Esophagus muscularis mucosa (tissue), 4 donors: ENCODE data around the gene PRR7. TPM values are rescaled to one million over a fixed set of nuclear protein-coding genes. Genes with fewer than 3 reads are reported as not detected.

Source experiments
- DNase-seq: peaks from one replicate; pipeline ENCODE4 v3.0.0-alpha.2; 2017; ENCODE audit errors: extremely low spot score
- H3K27ac ChIP-seq, 4 donors: fragments of 200-600 bp; sonication (generic); replicated peaks in 1 of 4; 1 replicate in 3 of 4; 2 replicates in 1 of 4; pipeline ENCODE4 v1.5.1; 2016 to 2019; ENCODE audit warnings: mild to moderate bottlenecking in 1 of 4
- H3K27me3 ChIP-seq, 4 donors: fragments of 200-600 bp; sonication (generic); one replicate each; pipeline versions ENCODE4 v1.5.1 to v1.6.0; 2016 to 2019
- H3K36me3 ChIP-seq, 4 donors: fragments of 200-600 bp; sonication (generic); one replicate each; pipeline ENCODE4 v1.5.1; 2016 to 2019
- H3K4me1 ChIP-seq, 4 donors: fragments of 200-600 bp; sonication (generic); one replicate each; pipeline ENCODE4 v1.5.1; 2016 to 2019
- H3K4me3 ChIP-seq, 4 donors: fragments of 200-600 bp; sonication (generic); 1 replicate in 2 of 4; 2 replicates in 2 of 4; pipeline ENCODE4 v1.5.1; 2016 to 2019; ENCODE audit warnings: mild to moderate bottlenecking in 4 of 4, moderate library complexity in 1 of 4
- H3K9me3 ChIP-seq, 4 donors: fragments of 200-600 bp; sonication (generic); 1 replicate in 3 of 4; 2 replicates in 1 of 4; pipeline ENCODE4 v1.5.1; 2016 to 2019
- CTCF ChIP-seq, 3 experiments: fragments of 200-600 bp in 2 of 3; fragments of 450-650 bp in 1 of 3; sonication (generic) in 2 of 3; IDR thresholded peaks; one replicate each; pipeline ENCODE4 v1.5.1; 2017 to 2019; ENCODE audit warnings: antibody characterized with exemption in 3 of 3, mild to moderate bottlenecking in 2 of 3, moderate library complexity in 1 of 3
- EP300 ChIP-seq: sonication (generic); formaldehyde crosslinking; IDR thresholded peaks from one replicate; pipeline ENCODE4 v1.6.1; 2017; ENCODE audit warnings: antibody characterized with exemption
- POLR2A ChIP-seq: fragments of 450-650 bp; IDR thresholded peaks from one replicate; pipeline ENCODE4 v1.6.1; 2017; ENCODE audit warnings: antibody characterized with exemption, moderate library complexity, mild to moderate bottlenecking, low read depth
- POLR2AphosphoS5 ChIP-seq, 2 donors: sonication (generic); formaldehyde crosslinking; IDR thresholded peaks; one replicate each; pipeline ENCODE4 v1.6.1; 2017; ENCODE audit warnings: antibody characterized with exemption in 2 of 2
- WGBS: methylation state at CpG from one replicate; pipeline ENCODE4 v1.1.5; 2018; 5-methylcytosine and 5-hydroxymethylcytosine counted together
- intact Hi-C: fragments of 100-400 bp; cut with DNase I; formaldehyde crosslinking; loops from one replicate; pipeline ENCODE4 v1.15.1; 2023
- total RNA-seq, 4 donors: library from RNA; depleted of rRNA; stranded (reverse); fragments of >200 nt; gene quantifications; one replicate each; pipeline versions ENCODE4 v1.1.0 to v1.2.1, GENCODE V29; 2016

The PRR7 gene
- total RNA-seq, 4 donors from 2014 or later: 0.42 to 2.5 (median 1.6) TPM

GRCh38 chr5:177454397-177455035 is 7.9 kb downstream of the PRR7 start:
- H3K27ac ChIP-seq: peak overlapping the region; percentile 70 to 83 (median 79)

GRCh38 chr5:177455036-177455660 is 8.5 kb downstream of the PRR7 start:
- Histone ChIP-seq H3K27ac (peak overlapping the region; percentile 70 to 83 (median 79)), H3K27me3 (peaks cover 0 to 32% (median 2%) of the 10 kb centered on the region in 4 donors), H3K4me1 (peaks cover 25 to 49% (median 44%) of the 10 kb centered on the region in 4 donors), H3K4me3 (peak overlapping the region; percentile 62 to 73 (median 68)), H3K9me3 (no peaks in the 10 kb centered on the region), H3K36me3 (peaks cover 0 to 33% (median 27%) of the 10 kb centered on the region in 4 donors)
- peak; percentile 66 to 76 (median 66) for TF ChIP-seq CTCF (IDR thresholded peaks at IDR 0.05)
- TF ChIP-seq POLR2AphosphoS5 (IDR thresholded peaks at IDR 0.05): peak; percentile 65 to 66
- TF ChIP-seq EP300: no peak
- 2% methylated on average over 11 of the region's 80 CpGs for WGBS
- intact Hi-C loops: loop anchor here (2.0 to 10.0 kb wide), 3 partner anchors 28 to 140 kb away; partner anchors contain the start of genes GRK6 and MXD3
- no peak for DNase-seq

More at GRCh38 chr5:177454397-177455035, 7.9 kb downstream of the PRR7 start:
- H3K27me3 ChIP-seq: peaks cover 0 to 38% (median 5%) of the 10 kb centered on the region in 4 donors
- peak overlapping the region; percentile 62 to 73 (median 68) for H3K4me3 ChIP-seq
- intact Hi-C loops: loop anchor here (1.0 to 10.0 kb wide), 5 partner anchors 28 to 140 kb away; partner anchors contain the start of genes GRK6 and MXD3
- peaks cover 25 to 49% (median 44%) of the 10 kb centered on the region in 4 donors for H3K4me1 ChIP-seq
- TF ChIP-seq POLR2A (no peak), POLR2AphosphoS5 (IDR thresholded peaks at IDR 0.05) (peak in 1 of 2 donors; percentile 71), EP300 (no peak), CTCF (IDR thresholded peaks at IDR 0.05) (peak in 2 of 3 experiments; percentile 93 to 95)
- peak; percentile 98 for DNase-seq
- H3K9me3 ChIP-seq: no peaks in the 10 kb centered on the region
- peaks cover 0 to 27% (median 21%) of the 10 kb centered on the region in 4 donors for H3K36me3 ChIP-seq
- WGBS: no CpG with 5 or more reads among the region's 84 CpGs

GRCh38 chr5:177455661-177456590 is 9.3 kb downstream of the PRR7 start:
- H3K9me3 ChIP-seq: no peaks in the 10 kb centered on the region
- H3K4me3 ChIP-seq: peak overlapping the region; percentile 62 to 73 (median 68)
- peaks cover 0 to 40% (median 32%) of the 10 kb centered on the region in 4 donors for H3K36me3 ChIP-seq
- WGBS: 2% methylated on average over 16 of the region's 76 CpGs
- intact Hi-C loops: loop anchor here (2.0 to 10.0 kb wide), 3 partner anchors 29 to 141 kb away; partner anchors contain the start of genes GRK6 and MXD3
- peak overlapping the region; percentile 70 to 83 (median 79) for H3K27ac ChIP-seq
- DNase-seq: peak; percentile 98
- H3K4me1 ChIP-seq: peaks cover 25 to 49% (median 44%) of the 10 kb centered on the region in 4 donors
- H3K27me3 ChIP-seq: peaks cover 0 to 24% (median 0%) of the 10 kb centered on the region in 4 donors
- no peak for TF ChIP-seq EP300
- peak; percentile 91 to 92 (median 92) for TF ChIP-seq CTCF (IDR thresholded peaks at IDR 0.05)
- peak; percentile 51 to 72 for TF ChIP-seq POLR2AphosphoS5 (IDR thresholded peaks at IDR 0.05)

- Histone ChIP-seq H3K9me3 (no peaks in the 10 kb centered on the region), H3K36me3 (peaks cover 0 to 40% (median 32%) of the 10 kb centered on the region in 4 donors), H3K4me1 (peaks cover 28 to 51% (median 44%) of the 10 kb centered on the region in 4 donors), H3K27ac (peak overlapping the region; percentile 69 to 83 (median 73)), H3K4me3 (peak overlapping the region in 3 of 4 donors; percentile 62 to 73 (median 66)), H3K27me3 (peaks cover 0 to 18% (median 0%) of the 10 kb centered on the region in 4 donors)
- intact Hi-C loops: loop anchor here (10.0 kb wide), 1 partner anchor 142 kb away; the partner anchor contains the start of gene MXD3
- TF ChIP-seq POLR2AphosphoS5 (IDR thresholded peaks at IDR 0.05): no peak
- peak in 1 of 3 experiments; percentile 8 for TF ChIP-seq CTCF (IDR thresholded peaks at IDR 0.05)
- WGBS: 25% methylated on average over 12 of the region's 12 CpGs
- no peak for DNase-seq
Observed at GRCh38 chr5:177456591-177456964, 10.0 kb downstream of the PRR7 start.
